GM12801 (cell line): ENCODE measurements around the gene MISP3.

Experiments used
- CTCF ChIP-seq: IDR thresholded peaks from one replicate; pipeline ENCODE4 v1.5.1; 2011; ENCODE audit warnings: control low read depth; ENCODE audit not compliant: insufficient read length; ENCODE audit errors: extremely low read depth

The MISP3 gene

GRCh38 chr19:14033946-14034345 is 38.6 kb upstream of the MISP3 start:
- no peak for TF ChIP-seq CTCF

- TF ChIP-seq CTCF: no peak
These were observed 36.9 kb upstream of the MISP3 start for GRCh38 chr19:14035706-14036105.

- no peak for TF ChIP-seq CTCF
These were observed 33.4 kb upstream of the MISP3 start for GRCh38 chr19:14039181-14039580.

- peak; percentile 75 for TF ChIP-seq CTCF
These were observed 24.0 kb upstream of the MISP3 start for GRCh38 chr19:14048443-14049153.

- TF ChIP-seq CTCF: no peak
These were observed 22.1 kb upstream of the MISP3 start for GRCh38 chr19:14050512-14050911.

- TF ChIP-seq CTCF: no peak
These were observed 20.6 kb upstream of the MISP3 start for GRCh38 chr19:14051980-14052379.

GRCh38 chr19:14052470-14052869 is 20.1 kb upstream of the MISP3 start:
- TF ChIP-seq CTCF: no peak

- no peak for TF ChIP-seq CTCF
These were observed 19.6 kb upstream of the MISP3 start for GRCh38 chr19:14053032-14053431.
